Putamen (tissue), 1 donor: ENCODE measurements around the gene FAM153A.
"Not testable (repeated sequence)": the region's sequence is repeated elsewhere in the genome, so short reads cannot be mapped to it uniquely, and the experiment has no call there.

Experiments
- DNase-seq: peaks from one replicate; pipeline ENCODE4 v3.0.0-alpha.2; 2016; ENCODE audit warnings: low spot score

The FAM153A gene

DNA sequence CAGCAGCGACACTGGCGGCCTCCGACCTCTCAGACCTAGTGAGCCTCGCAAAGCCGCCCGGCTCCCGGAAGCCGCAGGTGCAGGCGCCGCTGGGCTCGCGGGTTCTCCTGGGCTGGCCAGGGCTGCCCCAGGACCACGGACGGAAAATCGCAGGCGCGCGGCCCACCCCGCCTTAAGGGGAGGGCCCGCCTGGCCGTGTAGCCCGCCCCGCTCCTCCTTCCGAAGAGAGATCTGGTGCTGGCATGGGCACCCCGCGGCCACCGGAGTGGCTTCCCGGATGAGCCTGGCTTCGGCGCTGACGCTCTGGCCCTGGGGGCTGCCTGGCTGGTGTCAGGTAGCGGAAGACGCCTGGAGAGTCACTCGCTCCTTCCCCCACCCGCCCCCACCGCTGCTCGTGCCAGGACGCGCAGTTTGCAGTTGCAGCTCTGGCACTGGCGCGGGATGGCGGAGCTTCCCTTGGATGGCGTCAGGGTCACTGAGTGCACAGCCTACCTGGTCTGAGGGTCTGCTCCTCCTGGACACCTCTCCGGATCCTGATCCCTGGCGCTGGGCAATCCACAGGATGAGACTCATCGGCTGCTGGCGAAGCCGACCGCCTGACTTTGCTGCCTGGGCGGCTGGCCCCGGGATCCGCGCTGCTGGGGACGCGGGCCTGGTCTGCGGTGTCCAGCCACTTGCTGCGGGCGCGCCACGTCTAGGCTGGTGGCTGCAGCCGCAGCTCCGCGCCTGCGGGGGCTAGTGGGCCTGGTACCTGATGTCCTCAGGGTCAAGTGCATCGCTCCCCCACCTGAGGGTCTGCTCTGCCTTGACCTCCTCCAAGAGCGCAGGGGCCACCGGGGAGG, at the start of gene FAM153A:
Gene FAM153A, minus strand, starts transcription at position 108 of the 842 bp plus-strand sequence.
- not testable (repeated sequence) for DNase-seq

DNA sequence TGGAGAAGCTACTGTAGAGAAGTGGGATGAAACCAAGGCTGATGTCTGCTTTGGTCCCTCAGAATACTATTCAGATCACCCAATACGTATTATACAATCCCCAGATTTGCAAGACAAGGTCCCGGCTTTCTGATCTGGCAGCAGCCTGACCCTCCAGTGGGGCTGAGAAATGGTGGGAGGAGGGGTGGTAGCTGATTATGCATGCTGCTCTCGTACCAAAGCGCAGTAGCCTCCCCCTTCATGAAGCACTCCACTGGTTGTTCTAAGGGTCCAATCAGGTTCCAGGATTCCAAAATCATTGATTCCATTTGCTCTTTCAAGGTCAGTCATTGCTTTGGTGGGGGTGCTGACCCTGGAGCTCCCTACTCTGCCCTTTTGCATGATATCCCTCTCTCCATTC, 49.6 kb upstream of the FAM153A start:
- DNase-seq: not testable (repeated sequence)

GRCh38 chr5:177826073-177826472, 43.4 kb upstream of the FAM153A start:
- DNase-seq: not testable (repeated sequence)

DNA sequence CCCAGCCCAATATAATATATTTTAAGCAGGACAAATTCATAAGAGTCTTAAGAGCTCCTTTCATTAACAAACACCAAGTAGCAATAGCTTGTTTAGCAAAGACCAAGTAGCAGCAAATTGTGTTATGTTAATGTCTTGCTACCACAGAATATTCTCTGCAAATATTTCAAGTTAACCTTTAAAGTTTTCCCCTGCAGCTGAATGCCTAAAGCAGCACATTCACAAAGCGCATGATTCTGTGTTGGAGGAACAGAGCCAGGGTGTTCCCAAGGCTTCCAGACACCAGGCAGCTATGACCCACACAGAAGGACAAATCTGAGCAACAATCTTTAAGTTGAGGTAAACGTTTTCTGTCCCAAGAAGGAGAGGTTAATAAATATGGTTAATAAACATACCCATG, 42.1 kb upstream of the FAM153A start:
- DNase-seq: not testable (repeated sequence)

GRCh38 chr5:177822489-177822888, 39.8 kb upstream of the FAM153A start:
- not testable (repeated sequence) for DNase-seq

DNA sequence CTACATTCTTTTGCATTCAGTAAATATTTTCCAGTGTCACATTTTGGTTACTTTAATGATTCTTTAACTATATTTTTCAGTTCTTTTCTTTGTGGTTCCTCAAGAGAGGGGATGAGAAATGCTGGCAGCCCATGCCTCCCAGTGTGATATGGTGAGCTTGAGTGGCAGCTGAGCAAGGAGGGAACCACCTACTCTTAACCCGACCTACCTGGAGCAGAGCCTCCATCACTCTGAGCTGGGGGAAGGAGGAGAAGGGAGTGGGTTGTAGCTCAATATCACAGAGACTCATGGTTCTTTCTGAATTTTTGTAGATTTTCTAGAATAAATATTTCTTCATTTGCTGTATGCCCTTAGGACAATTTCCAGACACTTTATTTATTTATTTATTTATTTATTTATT, 37.0 kb upstream of the FAM153A start:
- DNase-seq: not testable (repeated sequence)

DNA sequence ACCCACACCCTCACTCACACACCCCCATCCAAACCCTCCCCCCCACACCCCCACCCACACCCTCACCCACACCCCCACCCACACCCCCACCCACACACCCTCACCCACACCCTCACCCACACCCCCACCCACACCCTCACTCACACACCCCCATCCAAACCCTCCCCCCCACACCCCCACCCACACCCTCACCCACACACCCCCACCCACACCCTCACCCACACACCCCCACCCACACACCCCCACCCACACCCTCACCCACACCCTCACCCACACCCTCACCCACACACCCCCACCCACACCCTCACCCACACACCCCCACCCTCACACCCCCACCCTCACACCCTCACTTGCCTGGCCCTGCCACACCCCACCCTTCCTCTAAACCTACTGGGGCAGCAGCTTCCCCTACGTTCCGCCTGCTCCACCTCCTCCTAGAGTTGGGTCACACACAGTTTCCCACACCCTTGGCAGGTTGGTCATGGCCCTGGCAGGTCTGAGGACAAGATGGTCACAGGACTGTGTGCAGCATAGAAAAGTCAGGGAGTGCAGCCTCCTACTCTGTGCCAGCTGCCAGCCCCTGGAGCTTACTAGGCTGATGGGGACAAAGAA, 30.2 kb upstream of the FAM153A start:
- not testable (repeated sequence) for DNase-seq

DNA sequence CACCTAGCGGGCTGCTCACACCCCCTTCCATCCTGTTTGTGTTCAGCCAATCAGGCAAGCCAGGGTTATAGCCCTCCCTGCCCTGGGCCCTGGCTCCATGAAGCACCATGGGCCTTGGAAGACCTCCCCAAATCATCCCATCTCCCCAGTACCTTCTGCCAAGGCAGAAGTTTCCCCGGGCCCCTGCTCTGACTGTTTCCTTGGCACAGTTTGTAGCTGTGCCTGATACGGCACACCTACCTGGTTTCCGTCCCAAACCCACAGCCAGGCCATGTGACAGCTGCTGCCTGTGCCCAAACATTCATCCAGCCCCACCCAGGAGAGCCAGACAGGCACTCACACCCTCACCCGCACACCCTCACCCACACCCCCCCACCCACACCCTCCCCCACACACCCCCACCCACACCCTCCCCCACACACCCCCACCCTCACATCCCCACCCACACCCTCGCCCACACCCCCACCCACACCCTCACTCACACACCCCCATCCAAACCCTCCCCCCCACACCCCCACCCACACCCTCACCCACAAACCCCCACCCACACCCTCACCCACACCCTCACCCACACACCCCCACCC, 29.6 kb upstream of the FAM153A start:
- DNase-seq: not testable (repeated sequence)

- not testable (repeated sequence) for DNase-seq
Measured at GRCh38 chr5:177809209-177809913, 26.7 kb upstream of the FAM153A start.

DNA sequence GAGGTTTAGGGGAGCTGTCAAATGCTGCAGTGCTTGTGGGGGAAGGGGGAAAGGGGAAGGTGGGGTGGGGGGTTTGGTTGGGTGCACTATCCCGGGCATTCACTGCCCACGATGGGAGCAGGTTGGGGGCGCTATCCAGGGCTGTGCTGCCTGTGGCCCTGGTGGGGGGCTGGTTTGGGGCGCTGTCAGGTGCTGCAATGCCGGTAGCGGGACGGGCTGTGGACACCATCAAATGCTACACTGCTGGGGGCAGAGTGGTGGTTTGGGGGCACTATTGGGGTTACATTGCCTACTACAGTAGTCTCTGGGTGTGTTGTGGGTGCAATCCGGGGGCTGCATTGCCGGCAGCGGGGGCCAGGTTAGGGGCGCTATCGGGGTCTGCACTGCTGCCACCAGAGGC, 25.7 kb upstream of the FAM153A start:
- DNase-seq: not testable (repeated sequence)

DNA sequence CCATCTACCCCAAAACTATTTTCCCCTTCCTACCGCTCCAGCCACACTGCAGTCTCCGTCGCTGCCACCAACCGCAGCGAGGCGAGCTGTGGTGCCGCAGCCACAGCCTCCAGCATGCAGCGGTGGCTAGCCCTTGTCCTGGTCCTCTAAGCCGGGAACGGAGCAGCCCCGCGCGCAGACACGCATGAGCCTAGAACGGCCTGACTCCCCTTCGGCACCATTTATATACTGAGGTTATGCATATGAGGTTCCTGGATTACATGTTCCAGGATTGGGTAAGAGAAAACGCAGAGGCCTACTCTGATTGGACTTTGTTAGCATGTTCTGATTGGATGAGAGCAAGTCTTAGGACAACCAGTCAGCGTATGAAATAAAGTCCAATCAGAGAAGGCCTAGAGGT, 24.6 kb upstream of the FAM153A start:
- not testable (repeated sequence) for DNase-seq

DNA sequence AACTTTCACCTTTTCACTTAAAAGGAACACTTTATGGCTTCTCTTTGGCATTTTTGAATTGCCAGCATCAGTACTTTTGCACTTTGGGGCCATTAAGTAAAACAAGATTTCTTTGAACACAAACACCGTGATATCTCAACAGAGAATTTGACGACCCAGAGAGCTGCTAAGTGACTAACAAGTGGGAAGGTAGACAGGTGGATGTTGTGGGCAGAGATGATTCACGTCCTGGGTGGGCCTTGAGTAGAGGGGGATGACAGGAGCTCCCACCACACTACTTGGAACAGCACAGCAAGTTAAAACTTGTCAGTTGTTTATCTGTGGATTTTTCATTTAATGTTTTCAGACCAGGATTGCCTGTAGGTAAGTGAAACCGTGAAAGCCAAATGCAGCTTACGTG, 18.7 kb upstream of the FAM153A start:
- DNase-seq: not testable (repeated sequence)

DNA sequence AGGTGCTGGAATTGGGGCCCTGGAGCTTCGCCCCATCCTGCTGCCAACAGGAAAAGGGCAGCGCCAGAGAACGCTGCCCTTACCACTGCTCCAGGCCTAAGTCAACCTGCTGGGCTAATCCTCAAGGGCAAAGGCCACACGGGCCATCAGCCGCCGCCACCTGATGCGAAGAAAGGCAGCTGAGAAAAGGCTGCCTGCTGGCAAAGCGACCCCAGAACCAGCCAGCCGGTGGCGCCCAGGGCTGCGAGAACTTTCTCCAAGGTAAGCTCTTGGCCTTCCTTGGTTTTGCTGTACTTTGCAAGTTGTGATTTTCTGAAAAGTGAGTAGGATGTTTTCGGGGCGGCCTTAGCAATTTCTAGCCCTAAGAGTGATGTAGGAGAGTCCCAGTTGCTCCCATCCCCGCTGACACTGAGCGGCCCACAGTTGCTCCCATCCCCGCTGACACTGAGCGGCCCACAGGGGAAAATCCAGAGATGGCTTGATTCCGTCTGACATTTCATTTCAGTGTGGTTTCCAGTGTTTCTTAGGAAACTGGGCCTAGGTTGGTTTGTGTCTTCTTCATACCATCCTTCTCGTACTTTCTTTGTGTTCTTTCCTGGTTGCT, 15.6 kb upstream of the FAM153A start:
- not testable (repeated sequence) for DNase-seq

- DNase-seq: not testable (repeated sequence)
Measured at GRCh38 chr5:177793272-177793671, 10.6 kb upstream of the FAM153A start.

DNA sequence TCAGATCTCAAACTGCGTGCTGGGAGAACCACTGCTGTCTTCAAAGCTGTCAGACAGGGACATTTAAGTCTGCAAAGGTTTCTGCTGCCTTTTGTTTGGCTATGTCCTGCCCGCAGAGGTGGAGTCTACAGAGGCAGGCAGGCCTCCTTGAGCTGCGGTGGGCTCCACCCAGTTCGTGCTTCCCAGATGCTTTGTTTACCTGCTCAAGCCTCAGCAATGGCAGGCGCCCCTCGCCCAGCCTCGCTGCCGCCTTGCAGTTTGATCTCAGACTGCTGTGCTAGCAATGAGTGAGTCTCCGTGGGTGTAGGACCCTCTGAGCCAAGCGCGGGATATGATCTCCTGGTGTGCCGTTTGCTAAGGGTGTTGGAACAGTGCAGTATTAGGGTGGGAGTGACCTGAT, 8.9 kb upstream of the FAM153A start:
- not testable (repeated sequence) for DNase-seq

- not testable (repeated sequence) for DNase-seq
Measured at GRCh38 chr5:177782169-177782568, 530 bp downstream of the FAM153A start.

- DNase-seq: not testable (repeated sequence)
Measured at GRCh38 chr5:177771206-177771605, 11.5 kb downstream of the FAM153A start.

GRCh38 chr5:177770646-177771045, 12.1 kb downstream of the FAM153A start:
- not testable (repeated sequence) for DNase-seq

- not testable (repeated sequence) for DNase-seq
Measured at GRCh38 chr5:177763737-177764508, 18.8 kb downstream of the FAM153A start.

GRCh38 chr5:177760954-177761353, 21.7 kb downstream of the FAM153A start:
- DNase-seq: not testable (repeated sequence)

DNA sequence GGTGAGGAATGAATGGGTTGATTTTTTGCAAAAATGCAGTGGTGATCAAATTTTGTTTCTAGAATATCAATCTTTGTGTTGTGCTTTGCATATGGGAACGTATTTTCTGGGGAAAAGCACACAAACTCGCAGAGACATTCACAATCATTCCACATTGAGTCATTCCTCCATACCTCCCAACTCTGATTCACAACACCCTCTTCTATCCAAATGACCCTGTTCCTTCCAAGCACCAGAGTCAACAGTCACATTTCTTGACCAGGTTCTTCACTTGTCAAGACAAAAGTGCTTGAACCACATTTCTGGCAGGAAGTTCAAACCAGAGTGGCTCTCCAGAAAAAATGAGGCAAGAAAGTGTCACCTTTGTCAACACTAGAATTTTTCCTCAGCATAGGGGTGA, 35.3 kb downstream of the FAM153A start:
- not testable (repeated sequence) for DNase-seq
